ENCODE results near the gene CT45A1. TPM values are rescaled to one million over a fixed set of nuclear protein-coding genes. Genes with fewer than 3 reads are reported as not detected.
"Not testable (repeated sequence)": the region's sequence is repeated elsewhere in the genome, so short reads cannot be mapped to it uniquely, and the experiment has no call there.

Gene CT45A1, protein sequence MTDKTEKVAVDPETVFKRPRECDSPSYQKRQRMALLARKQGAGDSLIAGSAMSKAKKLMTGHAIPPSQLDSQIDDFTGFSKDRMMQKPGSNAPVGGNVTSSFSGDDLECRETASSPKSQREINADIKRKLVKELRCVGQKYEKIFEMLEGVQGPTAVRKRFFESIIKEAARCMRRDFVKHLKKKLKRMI
- under 1 TPM in 3 of 10 donors, not detected in 7; 0.26 to 0.49 (median 0.46) TPM for polyA plus RNA-seq (ENCODE audit: insufficient read length in 10 of 10)
- long read RNA-seq, donor 1 = 0 reads
- long read RNA-seq, donor 2 = 0 reads
- long read RNA-seq, donor 3 = 0 reads
- long read RNA-seq, donor 4 = 0 reads
- long read RNA-seq, donor 5 = 0 reads
- long read RNA-seq, donor 6 = 0 reads
- long read RNA-seq, donor 7 = 0 reads
- long read RNA-seq, donor 8 = 0 reads
- long read RNA-seq, donor 9 = 0 reads

DNA sequence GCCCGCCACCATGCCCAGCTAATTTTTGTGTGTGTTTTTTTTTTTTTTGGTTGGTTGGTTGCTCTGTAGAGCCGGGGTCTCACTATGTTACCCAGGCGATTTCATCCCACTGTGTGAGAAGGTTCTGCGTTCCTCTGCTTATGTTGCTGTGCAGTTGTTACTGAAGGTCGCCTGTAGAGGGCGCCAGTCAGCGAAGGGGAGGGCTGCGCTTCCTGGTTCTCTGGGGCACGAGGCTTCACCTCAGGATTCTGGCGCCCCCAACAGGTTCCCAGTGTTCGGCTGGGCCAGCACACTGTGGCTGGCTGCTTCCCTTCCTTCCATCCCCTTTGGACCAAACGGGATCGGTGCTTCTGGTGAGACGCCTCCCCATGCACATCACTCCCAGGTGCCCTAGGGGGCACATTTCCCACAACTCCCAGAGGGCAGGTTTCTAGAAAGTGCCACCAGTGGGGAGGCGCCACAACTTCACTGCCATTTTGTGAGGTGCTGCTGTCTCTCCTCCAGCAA lies at the start of gene CT45A1:
CT45A1 (plus strand) TSS at position 457 of the 507 bp plus-strand sequence. CDS start 5,302 bp downstream, outside the sequence.
- DNase-seq = not testable (repeated sequence)

DNA sequence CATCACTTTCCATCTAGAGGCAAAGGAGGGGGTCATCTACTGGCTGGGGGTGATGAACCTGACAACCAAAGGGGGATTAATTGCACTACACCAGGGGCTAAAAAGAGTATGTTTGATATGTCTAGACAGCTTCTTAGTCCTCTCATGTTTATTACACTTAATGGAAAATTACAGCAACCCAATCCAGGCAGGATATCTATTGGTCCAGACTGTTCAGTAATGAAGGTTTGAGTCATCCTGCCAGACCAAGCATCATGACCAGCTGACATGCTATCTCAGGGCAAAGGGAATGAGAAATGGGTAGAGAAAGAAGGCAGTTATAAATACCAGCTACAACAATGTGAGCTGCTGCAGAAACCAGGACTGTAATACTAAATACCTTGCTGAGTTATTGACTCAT lies 40.5 kb upstream of the CT45A1 start:
- DNase-seq = not testable (repeated sequence)

DNA sequence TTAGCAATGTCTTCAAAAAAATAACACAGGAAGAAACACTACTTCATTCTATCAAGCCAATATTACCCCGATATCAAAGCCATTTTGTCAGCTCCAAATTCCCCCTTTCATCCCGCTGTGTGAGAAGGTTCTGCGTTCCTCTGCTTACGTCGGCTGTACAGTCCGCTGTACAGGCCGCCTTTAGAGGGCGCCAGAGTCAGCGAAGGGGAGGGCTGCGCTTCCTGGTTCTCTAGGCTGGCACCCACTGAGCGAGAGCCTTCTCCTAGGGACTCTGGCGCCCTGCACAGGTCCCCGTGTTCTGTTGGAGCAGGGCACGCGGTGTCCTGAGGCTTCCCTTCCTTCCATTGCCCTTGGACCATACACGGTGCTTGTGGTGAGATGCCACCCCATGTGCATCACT lies 25.3 kb upstream of the CT45A1 start:
- DNase-seq = no peak

DNA sequence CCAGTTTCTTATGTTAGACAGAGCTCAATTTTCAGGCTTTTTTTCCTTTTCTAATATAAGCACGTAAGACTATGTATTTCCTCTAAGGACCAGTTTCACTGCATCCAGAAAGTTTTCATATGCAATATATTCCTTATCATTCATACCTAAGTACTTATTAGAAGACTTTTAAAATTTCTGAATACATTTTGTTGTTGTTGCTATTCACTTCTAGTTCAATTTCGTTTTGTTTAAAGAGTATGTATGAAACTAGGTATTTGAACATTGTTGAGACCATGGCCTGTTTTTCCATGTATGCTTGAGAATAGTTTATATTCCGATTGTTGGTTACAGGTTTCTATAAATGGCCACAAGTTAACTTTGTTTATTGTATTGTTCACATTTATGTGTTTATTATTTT lies 18.0 kb upstream of the CT45A1 start:
- no peak for DNase-seq

DNA sequence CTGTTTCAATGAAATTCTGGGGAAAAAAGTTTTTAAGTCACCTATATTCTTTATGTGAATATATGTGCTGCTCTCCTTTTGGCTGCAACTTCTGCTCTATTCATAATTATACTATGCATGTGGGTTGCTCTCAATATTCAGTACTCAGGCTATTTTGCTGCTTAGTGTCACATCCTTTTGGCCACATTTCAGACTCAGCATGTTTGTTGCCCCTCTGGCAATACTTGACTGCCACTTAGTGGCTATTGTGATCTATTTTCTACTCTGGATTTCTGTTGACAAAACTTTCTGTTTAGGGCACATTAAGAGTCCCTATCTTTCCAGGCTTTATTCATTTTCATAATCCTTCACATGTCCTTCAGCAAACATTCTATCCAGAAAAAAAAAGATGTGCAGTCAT lies 15.8 kb upstream of the CT45A1 start:
- peak in 1 of 3 donors; percentile 9 for DNase-seq

DNA sequence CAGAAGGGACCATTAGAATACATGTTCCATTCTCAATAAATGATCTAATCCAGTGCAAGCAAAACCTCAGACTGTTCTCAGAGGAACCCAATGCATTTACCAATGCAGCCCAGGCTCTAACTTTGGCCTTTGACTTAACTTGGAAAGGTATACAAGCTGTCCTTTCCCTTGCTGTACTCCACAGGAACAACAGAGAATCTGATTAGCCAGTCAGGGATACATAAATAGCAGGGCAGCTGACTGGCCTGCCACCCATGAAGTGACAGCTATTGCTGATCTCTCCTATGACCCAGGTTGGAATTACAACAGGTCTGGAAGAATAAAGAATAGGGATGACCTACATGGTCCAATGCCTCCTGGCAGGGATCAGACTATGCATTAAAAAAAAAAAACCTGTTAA lies 14.5 kb upstream of the CT45A1 start:
- no peak for DNase-seq

DNA sequence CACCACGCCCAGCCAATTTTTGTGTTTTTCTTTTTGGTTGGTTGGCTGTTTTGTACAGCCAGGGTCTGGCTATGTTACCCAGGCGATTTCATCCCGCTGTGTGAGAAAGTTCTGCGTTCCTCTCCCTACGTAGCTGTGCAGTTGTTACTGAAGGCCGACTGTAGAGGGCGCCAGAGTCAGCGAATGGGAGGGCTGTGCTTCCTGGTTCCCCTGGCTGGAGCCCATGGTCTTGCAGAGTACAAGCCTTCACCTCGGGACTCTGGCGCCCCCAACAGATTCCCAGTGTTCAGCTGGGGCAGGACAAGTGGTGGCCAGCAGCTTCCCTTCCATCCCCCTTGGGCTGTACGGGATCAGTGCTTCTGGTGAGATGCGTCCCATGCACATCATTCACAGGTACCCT lies 5.6 kb upstream of the CT45A1 start:
- DNase-seq = no peak

DNA sequence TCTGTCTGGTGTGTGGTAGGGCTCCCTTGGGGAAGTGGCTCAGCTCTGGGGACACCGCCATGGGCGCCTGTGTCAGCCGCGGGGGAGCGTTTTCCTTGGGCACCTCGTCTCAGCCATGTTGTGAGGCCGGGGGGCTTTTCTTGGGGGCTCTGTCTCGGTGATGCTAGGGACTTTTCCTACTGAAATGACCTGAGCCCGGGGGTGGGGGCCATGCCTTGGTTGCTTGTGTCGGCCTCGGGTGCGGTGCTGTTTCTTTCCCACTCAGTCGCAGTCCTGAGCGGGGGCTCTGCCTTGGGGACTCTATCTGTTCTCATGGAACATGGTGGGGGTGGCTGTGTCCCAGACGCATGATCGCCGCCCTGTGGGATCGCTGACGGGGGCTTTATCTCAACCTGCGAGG lies 356 bp downstream of the CT45A1 start:
- no peak for DNase-seq

DNA sequence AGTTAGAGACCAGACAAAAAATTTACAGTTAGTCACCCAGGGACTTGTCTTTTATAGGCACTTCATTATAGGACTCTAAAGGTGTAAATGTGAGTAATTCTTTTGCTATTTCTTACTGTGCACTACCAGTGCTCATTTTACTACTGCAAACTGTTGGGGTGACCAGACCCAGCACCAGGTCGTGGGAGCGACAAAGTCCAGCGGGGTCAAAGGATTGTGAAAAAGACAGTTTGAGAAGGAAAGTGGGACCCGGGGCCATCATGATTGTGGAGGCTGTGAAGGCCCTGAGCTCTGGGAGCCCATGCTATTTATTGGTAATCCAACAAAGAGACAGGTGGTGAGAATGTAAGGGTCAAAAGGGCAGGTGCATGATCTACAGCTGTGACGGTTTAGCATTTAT lies 21.2 kb downstream of the CT45A1 start:
- not testable (repeated sequence) for DNase-seq

DNA sequence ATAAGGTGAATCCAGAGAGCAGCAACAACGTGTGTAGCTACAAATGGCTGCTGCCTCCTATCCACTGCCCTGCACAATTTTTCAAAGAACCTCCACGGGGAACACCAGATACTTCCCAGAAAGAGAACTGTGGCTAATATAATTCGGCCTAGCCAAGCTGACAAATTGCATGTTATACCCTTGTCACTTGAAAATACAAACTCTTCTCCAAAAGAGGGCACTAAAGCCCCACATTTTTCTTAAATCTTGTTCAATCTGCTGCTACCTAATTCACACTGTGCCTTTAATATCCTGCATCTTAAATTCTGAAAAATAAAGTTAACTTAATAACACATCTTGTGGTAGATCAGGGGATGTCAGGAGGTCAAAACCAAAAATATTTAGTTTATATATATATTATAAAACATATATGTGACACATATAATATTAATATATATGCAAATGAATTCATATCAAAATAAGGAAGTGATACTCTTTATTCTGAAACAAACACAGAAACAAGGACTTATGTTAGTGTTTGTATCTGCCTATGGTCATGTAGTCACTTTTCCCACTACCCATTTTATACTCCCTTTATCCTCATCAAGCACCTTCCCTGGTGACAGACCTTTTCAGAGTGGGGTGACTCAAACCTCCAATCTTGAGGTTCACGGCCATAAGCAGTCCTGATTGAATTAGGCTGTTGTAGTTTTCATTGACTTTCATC lies 24.1 kb downstream of the CT45A1 start:
- DNase-seq = peak in 1 of 3 donors; percentile 1

DNA sequence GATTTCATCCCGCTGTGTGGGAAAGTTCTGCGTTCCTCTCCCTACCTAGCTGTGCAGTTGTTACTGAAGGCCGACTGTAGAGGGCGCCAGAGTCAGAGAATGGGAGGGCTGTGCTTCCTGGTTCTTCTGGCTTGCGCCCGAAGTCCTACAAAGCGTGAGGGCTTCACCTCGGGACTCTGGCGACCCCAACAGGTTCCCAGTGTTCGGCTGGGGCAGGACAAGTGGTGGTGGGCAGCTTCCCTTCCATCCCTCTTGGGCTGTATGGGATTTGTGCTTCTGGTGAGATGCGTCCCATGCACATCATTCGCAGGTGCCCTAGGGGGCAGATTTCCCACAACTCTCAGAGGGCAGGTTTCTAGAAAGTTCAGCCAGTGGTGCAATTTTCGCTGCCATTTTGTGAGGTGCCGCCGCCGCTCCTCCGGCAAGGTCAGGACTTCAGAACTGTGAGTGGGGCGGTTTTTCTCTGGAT lies 27.3 kb downstream of the CT45A1 start:
- DNase-seq = peak in 2 of 3 donors; percentile 10 to 16

DNA sequence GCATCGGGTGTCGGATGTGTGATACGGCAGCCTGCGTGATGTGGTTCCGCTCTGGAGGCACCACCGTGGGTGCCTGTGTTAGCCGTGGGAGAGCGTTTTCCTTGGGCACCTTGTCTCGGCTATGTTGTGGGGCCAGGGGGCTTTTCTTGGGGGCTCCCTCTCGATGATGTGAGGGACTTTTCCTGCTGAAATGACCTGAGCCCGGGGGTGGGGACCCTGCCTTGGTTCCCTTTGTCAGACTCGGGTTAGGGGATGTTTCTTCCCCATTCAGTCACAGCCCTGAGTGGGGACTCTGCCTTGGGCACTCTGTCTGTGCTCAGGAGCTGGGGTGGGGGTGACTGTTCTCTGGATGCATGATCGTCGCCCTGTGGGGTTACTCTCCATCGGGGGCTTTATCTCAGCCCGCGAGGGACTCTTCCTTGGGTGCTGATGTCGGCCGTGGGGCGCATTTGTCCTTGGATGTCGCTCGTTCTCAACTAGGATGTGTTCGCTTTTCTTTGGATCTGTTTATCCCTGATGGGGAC lies 27.8 kb downstream of the CT45A1 start:
- DNase-seq = no peak

DNA sequence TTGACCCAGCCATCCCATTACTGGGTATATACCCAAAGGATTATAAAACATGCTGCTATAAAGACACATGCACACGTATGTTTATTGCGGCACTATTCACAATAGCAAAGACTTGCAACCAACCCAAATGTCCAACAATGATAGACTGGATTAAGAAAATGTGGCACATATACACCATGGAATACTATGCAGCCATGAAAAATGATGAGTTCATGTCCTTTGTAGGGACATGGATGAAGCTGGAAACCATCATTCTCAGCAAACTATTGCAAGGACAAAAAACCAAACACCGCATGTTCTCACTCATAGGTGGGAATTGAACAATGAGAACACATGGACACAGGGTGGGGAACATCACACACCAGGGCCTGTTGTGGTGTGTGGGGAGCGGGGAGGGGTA lies 31.3 kb downstream of the CT45A1 start:
- not testable (repeated sequence) for DNase-seq

DNA sequence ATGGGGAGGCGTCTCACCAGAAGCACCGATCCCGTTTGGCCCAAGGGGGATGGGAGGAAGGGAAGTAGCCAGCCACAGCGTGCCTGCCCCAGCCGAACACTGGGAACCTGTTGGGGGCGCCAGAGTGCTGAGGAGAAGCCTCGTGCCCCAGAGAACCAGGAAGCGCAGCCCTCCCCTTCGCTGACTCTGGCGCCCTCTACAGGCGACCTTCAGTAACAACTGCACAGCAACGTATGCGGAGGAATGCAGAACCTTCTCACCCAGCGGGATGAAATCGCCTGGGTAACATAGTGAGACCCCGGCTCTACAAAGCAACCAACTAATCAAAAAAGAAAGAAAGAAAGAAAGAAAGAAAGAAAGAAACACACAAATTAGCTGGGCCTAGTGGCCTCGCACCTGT lies 54.7 kb downstream of the CT45A1 start, which contains the start of gene CT45A3:
CT45A3 (minus strand) TSS at position 101 of the 400 bp plus-strand sequence. CDS start 3,747 bp downstream, outside the sequence.
- DNase-seq = not testable (repeated sequence)

Other genes starting within 250 kb of the CT45A1 start
- 10 to 100 TPM in 8 of 10 donors, 1 to 10 TPM in 2; 8.1 to 17.9 (median 12.9) TPM for gene INTS6L, start 193.0 kb upstream of the CT45A1 start, polyA plus RNA-seq (ENCODE audit: insufficient read length in 10 of 10)
- gene CT45A3, start 54.6 kb downstream of the CT45A1 start, polyA plus RNA-seq (ENCODE audit: insufficient read length in 10 of 10) = 1 to 10 TPM in 2 of 10 donors, under 1 TPM in 1, not detected in 7; 0.44 to 5.5 (median 1.1) TPM
- under 1 TPM in 5 of 10 donors, not detected in 5; 0.22 to 0.94 (median 0.30) TPM for gene CT45A5, start 71.9 kb downstream of the CT45A1 start, polyA plus RNA-seq (ENCODE audit: insufficient read length in 10 of 10)
- gene CT45A6, start 89.1 kb downstream of the CT45A1 start, polyA plus RNA-seq (ENCODE audit: insufficient read length in 10 of 10) = 1 to 10 TPM in 2 of 10 donors, not detected in 8; 1.1 to 1.9 TPM
- not detected for gene CT45A2, start 106.4 kb downstream of the CT45A1 start, polyA plus RNA-seq (ENCODE audit: insufficient read length in 10 of 10)
- under 1 TPM in 1 of 10 donors, not detected in 9; 0.33 TPM for gene CT45A7, start 123.6 kb downstream of the CT45A1 start, polyA plus RNA-seq (ENCODE audit: insufficient read length in 10 of 10)
- gene CT45A8, start 140.9 kb downstream of the CT45A1 start, polyA plus RNA-seq (ENCODE audit: insufficient read length in 10 of 10) = under 1 TPM in 1 of 10 donors, not detected in 9; 0.53 TPM
- gene CT45A9, start 158.2 kb downstream of the CT45A1 start, polyA plus RNA-seq (ENCODE audit: insufficient read length in 10 of 10) = under 1 TPM in 1 of 10 donors, not detected in 9; 0.53 TPM
- gene CT45A10, start 179.8 kb downstream of the CT45A1 start, polyA plus RNA-seq (ENCODE audit: insufficient read length in 10 of 10) = not detected
- under 1 TPM in 1 of 10 donors, not detected in 9; 0.16 TPM for gene SAGE1, start 180.1 kb downstream of the CT45A1 start, polyA plus RNA-seq (ENCODE audit: insufficient read length in 10 of 10)

All from muscle of back (tissue), 13 donors.